HL-60 (cell line): ENCODE measurements around the gene PBX1.

Experiments
- DNase-seq, 2 experiments: peaks; one replicate each; pipeline ENCODE4 v3.0.0-alpha.2; 2010 to 2020; ENCODE audit warnings: low read depth in 1 of 2, low spot score in 1 of 2
- H3K27ac ChIP-seq: fragments of 250-450 bp; sonication (Bioruptor Pico); replicated peaks from 2 replicates; pipeline ENCODE4 v1.5.1; 2020; ENCODE audit warnings: mild to moderate bottlenecking, moderate library complexity
- H3K27me3 ChIP-seq: fragments of 250-450 bp; sonication (Bioruptor Pico); 2 replicates; pipeline ENCODE4 v1.5.1; 2021; ENCODE audit warnings: mild to moderate bottlenecking, moderate library complexity; ENCODE audit not compliant: insufficient read depth, poor library complexity, severe bottlenecking
- H3K4me3 ChIP-seq: replicated peaks from 2 replicates; pipeline ENCODE4 v1.5.1; 2011; ENCODE audit warnings: mild to moderate bottlenecking, control low read depth, low read length; ENCODE audit not compliant: insufficient read depth
- GABPA ChIP-seq: IDR thresholded peaks from 2 replicates; pipeline ENCODE4 v1.6.1; 2012; ENCODE audit warnings: low read depth
- POLR2AphosphoS5 ChIP-seq: IDR thresholded peaks from 2 replicates; pipeline ENCODE4 v1.6.1; 2012; ENCODE audit warnings: low read depth
- REST ChIP-seq: IDR thresholded peaks from 2 replicates; pipeline ENCODE4 v1.6.1; 2012; ENCODE audit warnings: low read depth; ENCODE audit not compliant: insufficient replicate concordance
- SPI1 ChIP-seq: IDR thresholded peaks from 2 replicates; pipeline ENCODE4 v1.6.1; 2012; ENCODE audit warnings: low read depth, mild to moderate bottlenecking, borderline replicate concordance
- TF ChIP-seq, protein P1 (sequence below): IDR thresholded peaks from one replicate; pipeline ENCODE4 v1.5.1; 2011; ENCODE audit warnings: low read length, control low read depth, inconsistent platforms; ENCODE audit not compliant: insufficient read depth

Gene PBX1

DNA sequence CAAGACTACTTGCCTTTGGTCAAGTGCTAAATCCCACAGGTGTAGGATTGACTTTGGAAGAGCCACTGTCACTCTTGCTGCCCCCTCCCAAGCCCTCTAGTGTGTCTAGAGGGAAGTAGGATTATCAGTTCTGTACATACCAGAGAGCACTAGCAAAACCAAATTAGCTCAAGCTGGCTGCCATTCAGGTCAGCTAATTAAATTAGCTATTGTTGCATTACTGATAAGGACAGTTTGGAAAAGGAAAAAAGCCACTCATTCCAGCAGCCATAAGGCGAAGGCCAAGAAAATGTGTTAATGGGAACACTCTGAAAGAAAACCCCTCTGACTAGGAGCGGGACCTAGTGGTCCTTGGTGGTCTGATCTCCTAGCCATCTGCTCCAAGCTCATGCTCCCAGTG is 321.7 kb downstream of the PBX1 start:
- Histone ChIP-seq H3K27ac (no peak overlapping the region), H3K27me3 (no peaks in the 10 kb centered on the region), H3K4me3 (no peak overlapping the region)
- no peak for TF ChIP-seq POLR2AphosphoS5
- TF ChIP-seq SPI1, result no peak
- TF ChIP-seq GABPA, result no peak
- TF ChIP-seq, protein P1, sequence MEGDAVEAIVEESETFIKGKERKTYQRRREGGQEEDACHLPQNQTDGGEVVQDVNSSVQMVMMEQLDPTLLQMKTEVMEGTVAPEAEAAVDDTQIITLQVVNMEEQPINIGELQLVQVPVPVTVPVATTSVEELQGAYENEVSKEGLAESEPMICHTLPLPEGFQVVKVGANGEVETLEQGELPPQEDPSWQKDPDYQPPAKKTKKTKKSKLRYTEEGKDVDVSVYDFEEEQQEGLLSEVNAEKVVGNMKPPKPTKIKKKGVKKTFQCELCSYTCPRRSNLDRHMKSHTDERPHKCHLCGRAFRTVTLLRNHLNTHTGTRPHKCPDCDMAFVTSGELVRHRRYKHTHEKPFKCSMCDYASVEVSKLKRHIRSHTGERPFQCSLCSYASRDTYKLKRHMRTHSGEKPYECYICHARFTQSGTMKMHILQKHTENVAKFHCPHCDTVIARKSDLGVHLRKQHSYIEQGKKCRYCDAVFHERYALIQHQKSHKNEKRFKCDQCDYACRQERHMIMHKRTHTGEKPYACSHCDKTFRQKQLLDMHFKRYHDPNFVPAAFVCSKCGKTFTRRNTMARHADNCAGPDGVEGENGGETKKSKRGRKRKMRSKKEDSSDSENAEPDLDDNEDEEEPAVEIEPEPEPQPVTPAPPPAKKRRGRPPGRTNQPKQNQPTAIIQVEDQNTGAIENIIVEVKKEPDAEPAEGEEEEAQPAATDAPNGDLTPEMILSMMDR, result no peak
- TF ChIP-seq REST, result no peak
- no peak for DNase-seq

DNA sequence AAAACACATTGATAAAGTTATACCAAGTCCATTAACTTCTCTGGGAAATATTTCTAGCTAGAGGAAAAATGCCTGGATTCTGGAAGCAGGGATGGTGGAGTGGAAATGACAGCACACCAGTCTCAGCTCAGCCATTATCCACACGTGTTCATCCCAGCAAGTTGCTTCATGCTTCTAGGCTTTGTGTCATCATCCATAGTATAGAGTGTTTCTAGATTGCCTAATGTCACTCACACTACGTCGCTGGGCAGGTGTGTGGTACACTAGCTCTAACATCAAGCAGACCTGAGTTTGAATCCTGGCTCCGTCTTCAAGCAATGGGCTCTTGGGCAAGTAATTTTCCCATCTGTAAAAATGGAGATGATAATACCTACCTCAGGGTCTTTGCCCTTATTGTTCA is 326.3 kb downstream of the PBX1 start:
- no peak for DNase-seq

GRCh38 chr1:164886101-164886500 is 327.1 kb downstream of the PBX1 start:
- DNase-seq, result no peak
- H3K4me3 ChIP-seq, result no peak overlapping the region
- no peaks in the 10 kb centered on the region for H3K27me3 ChIP-seq
- no peak for TF ChIP-seq GABPA
- TF ChIP-seq REST, result no peak
- TF ChIP-seq, protein P1, result no peak
- no peak for TF ChIP-seq SPI1
- TF ChIP-seq POLR2AphosphoS5, result no peak
- H3K27ac ChIP-seq, result no peak overlapping the region

More for the DNA sequence above, 326.3 kb downstream of the PBX1 start:
- Histone ChIP-seq H3K27ac (no peak overlapping the region), H3K27me3 (no peaks in the 10 kb centered on the region), H3K4me3 (no peak overlapping the region)
- TF ChIP-seq POLR2AphosphoS5 (no peak), GABPA (no peak), SPI1 (no peak), REST (no peak)
- TF ChIP-seq, protein P1, result no peak
